OCI-LY1 (cell line): ENCODE measurements around the gene CFAP46.

Experiments used
- H2AFZ ChIP-seq: fragments of 200-600 bp; sonication (generic), shearing (Covaris generic); 2 replicates; pipeline ENCODE4 v1.6.0; 2014; ENCODE audit warnings: antibody characterized with exemption, mild to moderate bottlenecking, low read length
- H3F3A ChIP-seq: fragments of 200-600 bp; sonication (generic), shearing (Covaris generic); 2 replicates; pipeline ENCODE4 v1.6.0; 2014; ENCODE audit warnings: mild to moderate bottlenecking, antibody characterized with exemption, low read length, moderate library complexity; ENCODE audit not compliant: insufficient read depth
- H3K27ac ChIP-seq: fragments of 200-600 bp; sonication (generic); 2 replicates; pipeline ENCODE4 v1.5.1; 2014; ENCODE audit warnings: low read length, mixed run types, mild to moderate bottlenecking, low read depth; ENCODE audit not compliant: poor library complexity, severe bottlenecking
- H3K27me3 ChIP-seq: fragments of 200-600 bp; sonication (generic); 2 replicates; pipeline ENCODE4 v1.6.0; 2014; ENCODE audit warnings: antibody characterized with exemption, mild to moderate bottlenecking, low read length, moderate library complexity; ENCODE audit not compliant: insufficient read depth
- H3K36me3 ChIP-seq: fragments of 200-600 bp; sonication (generic); 2 replicates; pipeline ENCODE4 v1.6.1; 2014; ENCODE audit warnings: mild to moderate bottlenecking, antibody characterized with exemption, low read length, moderate library complexity, mixed read lengths; ENCODE audit not compliant: insufficient read depth
- H3K4me1 ChIP-seq: fragments of 200-600 bp; sonication (generic); 2 replicates; pipeline ENCODE4 v1.5.1; 2014; ENCODE audit warnings: mild to moderate bottlenecking, low read length, moderate library complexity; ENCODE audit not compliant: insufficient read depth, severe bottlenecking
- H3K4me2 ChIP-seq: fragments of 200-600 bp; sonication (generic), shearing (Covaris generic); 2 replicates; pipeline ENCODE4 v1.6.1; 2014; ENCODE audit warnings: low read length
- H3K4me3 ChIP-seq: fragments of 200-600 bp; sonication (generic); 2 replicates; pipeline ENCODE4 v1.5.1; 2014; ENCODE audit warnings: low read length, low read depth, mild to moderate bottlenecking, mixed read lengths; ENCODE audit not compliant: poor library complexity, severe bottlenecking
- H3K79me2 ChIP-seq: fragments of 200-600 bp; shearing (Covaris generic); 2 replicates; pipeline ENCODE4 v1.6.1; 2016; ENCODE audit warnings: mixed run types, low read length, mixed read lengths; ENCODE audit not compliant: insufficient read depth
- H3K9ac ChIP-seq: fragments of 200-600 bp; sonication (generic), shearing (Covaris generic); 2 replicates; pipeline ENCODE4 v1.6.1; 2014; ENCODE audit warnings: mild to moderate bottlenecking, low read length, mixed read lengths
- H3K9me2 ChIP-seq: fragments of 200-600 bp; sonication (generic), shearing (Covaris generic); 2 replicates; pipeline ENCODE4 v1.6.1; 2014; ENCODE audit warnings: low read depth, mild to moderate bottlenecking, low read length, mixed read lengths
- H3K9me3 ChIP-seq: fragments of 200-600 bp; shearing (Covaris generic); 2 replicates; pipeline ENCODE4 v1.6.1; 2014; ENCODE audit warnings: low read length, mixed read lengths
- H4K20me1 ChIP-seq: fragments of 200-600 bp; sonication (generic), shearing (Covaris generic); 2 replicates; pipeline ENCODE4 v1.6.0; 2016; ENCODE audit warnings: mild to moderate bottlenecking, low read length; ENCODE audit not compliant: insufficient read depth
- EZH2 ChIP-seq: fragments of 200-600 bp; sonication (generic), shearing (Covaris generic); IDR thresholded peaks from 2 replicates; pipeline ENCODE4 v1.8.0; 2017; ENCODE audit warnings: borderline replicate concordance, mixed run types, mild to moderate bottlenecking, antibody characterized with exemption, low read length, moderate library complexity, mixed read lengths
- TF ChIP-seq, protein P1 (sequence below): fragments of 200-600 bp; sonication (generic), shearing (Covaris generic); IDR thresholded peaks from 2 replicates; pipeline ENCODE4 v1.5.1; 2017; ENCODE audit warnings: mild to moderate bottlenecking, antibody characterized with exemption, low read length, moderate library complexity, mixed read lengths

Gene CFAP46

DNA sequence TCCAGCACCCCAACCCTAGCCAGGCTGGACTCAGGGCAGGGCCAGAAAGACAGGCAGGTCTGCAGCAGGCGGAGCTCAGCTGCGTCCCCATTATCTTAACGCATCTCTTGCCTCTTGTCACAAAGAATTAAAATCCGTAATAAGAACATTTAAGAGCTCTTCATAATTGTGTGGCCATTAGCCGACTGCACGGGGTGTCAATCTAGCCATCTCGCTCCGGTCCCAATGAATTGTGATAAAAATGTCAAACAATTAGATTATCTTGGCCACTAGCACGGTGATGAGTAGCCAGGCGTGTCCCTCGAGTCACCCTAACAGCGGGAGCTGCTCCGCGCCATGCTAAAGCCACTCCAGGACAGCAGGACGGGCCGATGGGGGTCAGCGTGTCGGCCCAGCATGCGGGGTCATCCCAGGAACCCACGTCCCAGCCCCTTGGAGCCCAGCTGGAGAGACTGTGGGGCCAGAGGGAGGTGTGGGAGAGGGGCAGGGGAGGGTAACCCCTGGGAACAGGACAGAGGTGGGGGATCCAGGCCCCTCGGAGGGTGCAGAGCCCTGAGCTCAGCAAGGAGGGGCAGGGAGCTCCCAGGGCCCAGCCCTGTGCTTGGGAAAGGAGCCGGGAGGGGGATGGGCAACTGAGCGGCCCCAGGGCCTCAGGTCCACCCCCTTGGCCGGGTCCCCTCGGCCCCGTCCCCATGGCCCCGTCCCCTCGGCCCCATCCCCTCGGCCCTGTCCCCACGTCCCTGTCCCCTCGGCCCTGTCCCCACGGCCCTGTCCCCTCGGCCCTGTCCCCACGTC, 138.8 kb downstream of the CFAP46 start:
- no peak overlapping the region for H3K9ac ChIP-seq
- H3K9me3 ChIP-seq = no peaks in the 10 kb centered on the region
- no peak overlapping the region for H3K4me2 ChIP-seq
- no peak overlapping the region for H2AFZ ChIP-seq
- no peaks in the 10 kb centered on the region for H4K20me1 ChIP-seq
- H3K4me1 ChIP-seq = no peaks in the 10 kb centered on the region
- H3K9me2 ChIP-seq = no peaks in the 10 kb centered on the region
- TF ChIP-seq, protein P1, sequence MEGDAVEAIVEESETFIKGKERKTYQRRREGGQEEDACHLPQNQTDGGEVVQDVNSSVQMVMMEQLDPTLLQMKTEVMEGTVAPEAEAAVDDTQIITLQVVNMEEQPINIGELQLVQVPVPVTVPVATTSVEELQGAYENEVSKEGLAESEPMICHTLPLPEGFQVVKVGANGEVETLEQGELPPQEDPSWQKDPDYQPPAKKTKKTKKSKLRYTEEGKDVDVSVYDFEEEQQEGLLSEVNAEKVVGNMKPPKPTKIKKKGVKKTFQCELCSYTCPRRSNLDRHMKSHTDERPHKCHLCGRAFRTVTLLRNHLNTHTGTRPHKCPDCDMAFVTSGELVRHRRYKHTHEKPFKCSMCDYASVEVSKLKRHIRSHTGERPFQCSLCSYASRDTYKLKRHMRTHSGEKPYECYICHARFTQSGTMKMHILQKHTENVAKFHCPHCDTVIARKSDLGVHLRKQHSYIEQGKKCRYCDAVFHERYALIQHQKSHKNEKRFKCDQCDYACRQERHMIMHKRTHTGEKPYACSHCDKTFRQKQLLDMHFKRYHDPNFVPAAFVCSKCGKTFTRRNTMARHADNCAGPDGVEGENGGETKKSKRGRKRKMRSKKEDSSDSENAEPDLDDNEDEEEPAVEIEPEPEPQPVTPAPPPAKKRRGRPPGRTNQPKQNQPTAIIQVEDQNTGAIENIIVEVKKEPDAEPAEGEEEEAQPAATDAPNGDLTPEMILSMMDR = no peak
- no peak for TF ChIP-seq EZH2
- no peaks in the 10 kb centered on the region for H3K27me3 ChIP-seq
- H3F3A ChIP-seq = no peaks in the 10 kb centered on the region
- no peaks in the 10 kb centered on the region for H3K36me3 ChIP-seq
- H3K79me2 ChIP-seq = no peaks in the 10 kb centered on the region
- H3K27ac ChIP-seq = no peak overlapping the region
- H3K4me3 ChIP-seq = no peak overlapping the region

DNA sequence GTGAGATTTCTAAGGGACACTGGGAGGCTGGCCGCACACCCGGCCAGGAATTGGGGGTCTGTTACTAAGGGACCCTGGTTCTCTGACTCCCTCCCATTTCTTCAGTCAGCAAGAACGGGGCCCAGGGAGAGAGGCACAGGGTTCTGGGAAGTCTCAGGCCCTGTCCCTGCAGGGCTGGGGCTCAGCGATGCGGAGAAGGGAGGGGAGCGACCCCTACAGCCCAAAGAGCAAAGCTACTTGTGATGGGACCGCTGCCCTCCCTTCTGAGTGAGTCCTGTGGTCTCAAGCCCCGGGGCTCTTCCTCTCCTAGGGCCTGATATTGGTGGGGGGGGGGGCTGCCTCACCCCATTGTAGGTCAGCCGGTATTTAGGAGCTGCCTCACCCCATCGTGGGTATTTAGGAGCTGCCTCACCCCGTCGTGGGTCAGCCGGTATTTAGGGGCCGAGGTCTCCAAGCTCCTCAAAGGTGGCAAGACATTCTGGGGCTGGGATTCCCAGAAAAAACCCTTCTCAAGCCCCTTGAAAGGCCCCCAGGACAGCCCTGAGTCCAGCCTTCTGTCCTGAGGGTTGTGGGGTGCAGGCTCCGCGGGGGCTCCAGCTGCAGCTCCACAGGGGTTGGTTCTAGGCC, 139.6 kb downstream of the CFAP46 start:
- no peaks in the 10 kb centered on the region for H3K9me2 ChIP-seq
- no peak for TF ChIP-seq EZH2
- TF ChIP-seq, protein P1 = no peak
- H3K27me3 ChIP-seq = no peaks in the 10 kb centered on the region
- no peak overlapping the region for H3K4me2 ChIP-seq
- no peaks in the 10 kb centered on the region for H3K36me3 ChIP-seq
- H3K9ac ChIP-seq = no peak overlapping the region
- no peak overlapping the region for H2AFZ ChIP-seq
- no peak overlapping the region for H3K27ac ChIP-seq
- no peaks in the 10 kb centered on the region for H3K9me3 ChIP-seq
- H3K4me3 ChIP-seq = no peak overlapping the region
- no peaks in the 10 kb centered on the region for H3K4me1 ChIP-seq
- H4K20me1 ChIP-seq = no peaks in the 10 kb centered on the region
- H3K79me2 ChIP-seq = no peaks in the 10 kb centered on the region
- H3F3A ChIP-seq = no peaks in the 10 kb centered on the region

DNA sequence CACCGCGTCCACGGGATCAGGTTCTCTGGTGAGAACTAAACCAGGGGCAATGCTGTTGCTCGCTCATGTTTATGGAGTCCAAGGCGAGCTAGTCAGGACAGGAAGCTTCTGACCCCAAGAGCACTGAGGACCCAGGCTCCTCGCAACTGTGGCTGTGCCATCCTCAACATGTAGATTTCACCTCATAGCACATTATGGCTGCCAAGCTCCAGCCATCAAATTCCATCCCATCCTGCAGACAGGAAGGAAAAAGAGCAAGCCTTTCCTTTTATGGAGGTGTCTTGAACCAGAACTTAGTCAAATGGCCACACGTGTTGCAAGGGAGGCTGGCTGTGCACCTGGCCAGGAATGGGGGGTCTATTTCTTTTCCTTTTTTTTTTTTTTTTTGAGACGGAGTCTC, 140.3 kb downstream of the CFAP46 start:
- no peak for TF ChIP-seq EZH2
- no peaks in the 10 kb centered on the region for H4K20me1 ChIP-seq
- no peaks in the 10 kb centered on the region for H3K79me2 ChIP-seq
- no peak overlapping the region for H3K4me2 ChIP-seq
- no peaks in the 10 kb centered on the region for H3F3A ChIP-seq
- no peak overlapping the region for H3K9ac ChIP-seq
- H3K27me3 ChIP-seq = no peaks in the 10 kb centered on the region
- no peaks in the 10 kb centered on the region for H3K9me3 ChIP-seq
- H3K36me3 ChIP-seq = no peaks in the 10 kb centered on the region
- no peaks in the 10 kb centered on the region for H3K4me1 ChIP-seq
- H3K27ac ChIP-seq = no peak overlapping the region
- H3K9me2 ChIP-seq = no peaks in the 10 kb centered on the region
- no peak overlapping the region for H3K4me3 ChIP-seq
- no peak overlapping the region for H2AFZ ChIP-seq
